HG03135 (cell line): ENCODE measurements around the gene ADGRA3.

Experiments
- ATAC-seq: cut with Tn5 transposase; IDR thresholded peaks from one replicate; pipeline ENCODE4 v1.9.1; 2021; ENCODE audit warnings: mild to moderate bottlenecking, moderate library complexity; ENCODE audit not compliant: unreplicated experiment

The ADGRA3 gene

GRCh38 chr4:22510750-22511149 lies 5.1 kb downstream of the ADGRA3 start:
- no peak for ATAC-seq

- no peak for ATAC-seq
Observed at GRCh38 chr4:22508376-22508775, 7.5 kb downstream of the ADGRA3 start.

- ATAC-seq: no peak
Observed at GRCh38 chr4:22504922-22505321, 10.9 kb downstream of the ADGRA3 start.

- no peak for ATAC-seq
Observed at GRCh38 chr4:22504447-22504846, 11.4 kb downstream of the ADGRA3 start.

- ATAC-seq: no peak
Observed at GRCh38 chr4:22502895-22503814, 12.7 kb downstream of the ADGRA3 start.

- no peak for ATAC-seq
Observed at GRCh38 chr4:22501715-22502095, 14.2 kb downstream of the ADGRA3 start.

- no peak for ATAC-seq
Observed at GRCh38 chr4:22500831-22501714, 14.8 kb downstream of the ADGRA3 start.

- no peak for ATAC-seq
Observed at GRCh38 chr4:22500128-22500611, 15.7 kb downstream of the ADGRA3 start.

- ATAC-seq: no peak
Observed at GRCh38 chr4:22498866-22499265, 17.0 kb downstream of the ADGRA3 start.

- ATAC-seq: no peak
Observed at GRCh38 chr4:22496165-22496813, 19.6 kb downstream of the ADGRA3 start.

- no peak for ATAC-seq
Observed at GRCh38 chr4:22493523-22493922, 22.3 kb downstream of the ADGRA3 start.

- ATAC-seq: no peak
Observed at GRCh38 chr4:22492987-22493386, 22.9 kb downstream of the ADGRA3 start.

GRCh38 chr4:22491939-22492338 lies 23.9 kb downstream of the ADGRA3 start:
- ATAC-seq: no peak

GRCh38 chr4:22490718-22491315 lies 25.0 kb downstream of the ADGRA3 start:
- no peak for ATAC-seq

- ATAC-seq: no peak
Observed at GRCh38 chr4:22488106-22488505, 27.8 kb downstream of the ADGRA3 start.

GRCh38 chr4:22487328-22487727 lies 28.5 kb downstream of the ADGRA3 start:
- ATAC-seq: no peak

GRCh38 chr4:22486276-22486675 lies 29.6 kb downstream of the ADGRA3 start:
- ATAC-seq: no peak

- no peak for ATAC-seq
Observed at GRCh38 chr4:22485737-22486136, 30.1 kb downstream of the ADGRA3 start.

- no peak for ATAC-seq
Observed at GRCh38 chr4:22483551-22483981, 32.3 kb downstream of the ADGRA3 start.

GRCh38 chr4:22482250-22483127 lies 33.4 kb downstream of the ADGRA3 start:
- no peak for ATAC-seq
